Fibroblast of skin of left quadriceps (primary cell): ENCODE measurements around the gene LRGUK.
"Not testable (repeated sequence)": the region's sequence is repeated elsewhere in the genome, so short reads cannot be mapped to it uniquely, and the experiment has no call there.

Experiments used
- DNase-seq, 2 experiments: peaks; one replicate each; pipeline ENCODE4 v3.0.0-alpha.2; 2013; ENCODE audit warnings: low read depth in 2 of 2

The LRGUK gene

GRCh38 chr7:134186027-134186426, 58.9 kb downstream of the LRGUK start:
- peak; percentile 7 to 11 for DNase-seq

GRCh38 chr7:134186801-134187200, 59.7 kb downstream of the LRGUK start:
- DNase-seq: no peak

DNA sequence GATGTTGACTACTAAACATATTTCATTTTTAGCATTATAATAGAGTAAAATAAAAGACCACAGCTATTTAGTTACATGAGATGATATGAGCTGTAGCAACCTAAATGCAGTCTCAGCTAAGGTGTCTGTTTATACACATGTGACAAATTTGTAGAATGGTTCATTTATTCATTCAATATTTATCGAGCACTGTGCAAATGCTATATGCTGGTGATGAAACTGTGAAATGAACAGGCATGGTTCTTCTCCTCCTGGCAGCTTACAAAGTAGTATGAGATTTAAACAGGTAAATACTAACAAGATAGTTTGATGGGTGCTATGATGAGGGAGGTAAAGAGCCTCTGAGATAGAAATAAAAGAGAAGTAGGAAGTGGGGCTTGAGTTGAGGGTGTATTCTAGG, 60.8 kb downstream of the LRGUK start:
- DNase-seq: no peak

DNA sequence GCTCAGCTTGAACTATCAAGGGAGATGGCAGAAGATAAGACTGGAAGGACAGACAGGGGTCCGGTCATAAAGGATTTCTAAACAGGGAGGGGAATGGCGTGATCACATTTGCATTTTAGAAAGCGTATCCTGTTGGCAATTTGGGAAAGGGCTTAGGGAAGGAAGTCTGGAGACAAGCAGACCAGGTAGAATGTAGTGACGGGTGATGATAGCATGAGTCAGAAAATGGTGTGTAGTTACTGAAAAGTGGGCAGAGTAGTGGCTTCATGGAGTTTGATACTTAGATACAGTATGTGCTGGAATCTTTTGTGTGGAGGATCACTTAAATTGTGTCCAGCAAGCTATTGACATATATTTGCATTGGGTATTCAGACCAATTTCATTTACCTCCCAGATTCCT, 61.2 kb downstream of the LRGUK start:
- DNase-seq: no peak

GRCh38 chr7:134189559-134189958, 62.4 kb downstream of the LRGUK start:
- DNase-seq: no peak

- no peak for DNase-seq
Measured at GRCh38 chr7:134191876-134192275, 64.7 kb downstream of the LRGUK start.

- DNase-seq: no peak
Measured at GRCh38 chr7:134193240-134193639, 66.1 kb downstream of the LRGUK start.

GRCh38 chr7:134195252-134195651, 68.1 kb downstream of the LRGUK start:
- no peak for DNase-seq

- DNase-seq: no peak
Measured at GRCh38 chr7:134196439-134196838, 69.3 kb downstream of the LRGUK start.

DNA sequence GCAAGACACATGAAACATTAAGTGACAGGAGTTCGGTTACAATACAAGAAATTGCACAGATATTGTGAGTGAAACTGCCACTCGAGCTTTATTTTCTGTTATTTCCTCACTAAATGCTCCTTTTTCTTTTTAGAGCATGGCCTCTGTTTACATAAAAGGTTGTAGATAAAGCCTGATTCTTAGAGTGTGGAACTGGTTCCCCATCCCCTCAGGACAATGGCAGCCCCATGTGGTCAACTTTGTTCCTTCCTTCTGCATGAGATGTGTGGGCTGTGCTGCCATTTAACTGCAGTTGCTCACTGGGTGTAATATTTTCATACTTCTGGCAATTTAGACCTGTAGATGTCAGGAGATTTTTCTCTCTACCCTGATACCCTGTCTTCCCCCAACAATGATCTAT, 70.2 kb downstream of the LRGUK start:
- no peak for DNase-seq

DNA sequence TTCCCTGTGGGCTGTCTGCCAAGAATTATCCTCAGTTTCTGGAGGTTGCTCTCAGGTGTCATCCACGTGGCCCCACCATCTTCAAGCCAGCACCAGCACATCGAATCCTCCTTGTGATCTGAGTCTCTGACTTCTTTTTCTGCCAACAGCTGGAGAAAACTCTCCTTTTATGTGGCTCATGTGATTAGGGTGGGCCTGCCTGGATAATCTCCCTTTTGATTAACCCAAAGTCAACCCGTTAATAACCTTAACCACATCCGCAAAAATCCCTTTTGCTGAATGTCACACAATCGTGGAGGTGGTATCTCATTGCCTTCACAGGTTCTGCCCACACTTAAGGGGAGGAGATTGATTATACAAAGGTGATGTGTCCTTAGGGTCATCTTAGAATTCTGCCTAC, 73.8 kb downstream of the LRGUK start:
- no peak for DNase-seq

- DNase-seq: no peak
Measured at GRCh38 chr7:134201569-134202261, 74.6 kb downstream of the LRGUK start.

DNA sequence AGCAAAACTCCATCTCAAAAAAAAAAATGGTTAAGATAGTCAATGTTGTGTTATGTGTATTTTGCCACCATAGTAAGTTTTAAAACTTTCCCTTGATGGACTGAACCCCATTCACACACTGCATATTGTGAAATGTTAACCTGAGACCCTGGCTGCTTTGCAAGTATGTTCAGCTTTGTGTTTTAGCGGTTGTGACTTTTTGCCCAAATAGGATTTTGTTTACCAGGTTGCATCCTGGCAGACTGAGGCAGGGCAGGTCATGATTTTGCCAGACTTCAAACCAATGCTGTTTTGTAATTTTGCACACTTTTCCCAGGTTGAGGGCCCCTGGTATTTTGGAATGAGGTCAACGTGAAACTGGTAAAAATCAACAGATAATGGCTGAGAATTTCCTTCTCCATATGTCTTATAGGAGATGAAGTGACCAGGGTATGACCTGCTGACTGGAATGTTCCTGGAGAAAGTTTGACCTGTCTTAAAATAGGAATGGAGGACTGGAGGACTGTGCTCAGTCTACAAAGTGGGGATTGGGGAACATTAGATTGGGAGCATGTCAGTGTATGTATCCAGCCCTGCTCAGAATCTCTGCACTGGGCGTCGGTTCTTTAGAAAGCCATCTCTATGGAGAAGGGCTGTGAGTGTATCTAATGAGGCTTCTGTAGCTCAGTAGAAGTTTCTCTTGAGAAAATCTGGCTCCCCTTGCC, 76.2 kb downstream of the LRGUK start:
- no peak for DNase-seq

- DNase-seq: no peak
Measured at GRCh38 chr7:134209322-134210015, 82.3 kb downstream of the LRGUK start.

GRCh38 chr7:134210227-134210626, 83.1 kb downstream of the LRGUK start:
- DNase-seq: no peak

- no peak for DNase-seq
Measured at GRCh38 chr7:134210976-134211663, 84.0 kb downstream of the LRGUK start.

DNA sequence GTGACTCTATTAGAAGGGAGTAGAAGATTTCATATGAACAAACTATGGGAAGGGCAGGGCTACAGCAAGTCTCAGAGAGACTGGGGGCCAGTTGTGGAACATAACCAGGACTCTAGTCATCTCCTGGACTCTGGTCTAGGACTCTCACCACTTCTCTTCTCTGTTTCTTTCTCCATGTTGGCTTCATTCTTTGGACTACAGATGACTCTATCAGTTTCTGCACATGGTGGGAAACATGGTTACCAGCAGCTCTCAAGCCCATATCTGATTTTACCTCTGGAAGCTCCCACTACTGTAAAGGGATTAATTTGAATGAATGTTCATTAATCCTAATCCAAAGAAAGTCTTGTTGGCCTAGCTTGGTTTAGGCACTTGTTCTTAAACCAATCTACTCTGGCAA, 84.7 kb downstream of the LRGUK start:
- DNase-seq: no peak

DNA sequence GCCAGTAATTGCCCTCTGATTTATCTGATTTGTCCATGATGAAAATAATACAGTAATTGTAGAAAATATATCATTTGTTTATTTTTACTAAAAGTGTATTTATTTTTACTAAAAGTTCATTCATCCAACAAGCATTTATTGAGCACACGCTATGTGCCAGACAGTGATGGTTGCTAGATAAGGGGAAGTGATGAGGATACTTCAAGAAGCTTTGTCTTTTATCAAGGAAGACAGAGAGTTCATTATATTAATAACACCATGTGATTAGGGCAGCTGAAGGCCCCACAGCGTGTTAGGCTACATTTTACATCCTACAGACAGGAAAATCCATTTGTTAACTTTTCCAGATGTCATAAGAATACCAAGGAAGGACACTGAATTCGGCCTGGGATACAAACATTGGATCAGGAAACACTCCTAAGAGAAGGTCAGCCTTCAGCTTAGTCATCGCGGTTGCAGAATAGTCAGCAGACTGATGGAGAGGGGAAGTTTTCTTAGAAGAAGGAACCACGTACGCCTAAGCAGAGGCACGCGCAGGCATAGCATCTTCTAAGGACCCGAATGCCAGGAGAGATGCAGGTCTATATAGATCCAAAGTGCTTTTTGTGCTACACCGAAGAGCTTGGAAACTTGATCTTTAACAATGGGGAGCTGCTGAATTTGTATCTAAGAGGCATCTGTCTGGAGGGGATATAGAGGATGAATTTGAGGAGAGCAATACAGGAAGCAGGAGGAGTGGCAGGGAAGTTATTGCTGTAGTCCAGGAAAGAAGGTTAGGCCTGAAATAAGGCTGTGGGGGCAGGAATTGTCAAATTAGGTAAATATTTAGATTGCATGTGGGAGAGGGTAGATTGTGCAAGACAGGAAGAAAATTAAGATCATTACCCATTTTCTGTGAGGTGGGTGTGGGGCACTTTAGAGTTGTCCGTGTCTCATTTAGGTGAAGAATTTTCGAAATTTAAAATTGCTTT, 85.7 kb downstream of the LRGUK start:
- DNase-seq: no peak

DNA sequence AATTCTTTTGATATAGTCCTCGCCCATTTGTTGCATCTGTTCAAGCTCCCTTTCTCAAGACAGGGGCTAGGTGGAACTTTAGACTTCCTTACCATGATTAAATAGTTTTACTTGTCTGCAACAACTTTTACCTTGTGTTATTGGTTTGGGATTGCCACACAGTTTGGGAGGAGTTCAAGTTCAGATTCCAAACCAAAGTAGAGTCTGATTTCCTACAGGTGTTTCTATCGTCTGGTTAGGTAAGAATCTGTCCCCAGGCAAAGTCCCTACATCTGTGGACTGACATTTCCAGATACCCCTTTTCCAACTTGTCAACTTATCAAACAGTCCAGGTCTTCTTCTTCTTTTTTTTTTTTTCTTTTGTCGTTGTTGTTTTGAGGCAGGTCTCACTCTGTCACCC, 93.1 kb downstream of the LRGUK start:
- DNase-seq: no peak

DNA sequence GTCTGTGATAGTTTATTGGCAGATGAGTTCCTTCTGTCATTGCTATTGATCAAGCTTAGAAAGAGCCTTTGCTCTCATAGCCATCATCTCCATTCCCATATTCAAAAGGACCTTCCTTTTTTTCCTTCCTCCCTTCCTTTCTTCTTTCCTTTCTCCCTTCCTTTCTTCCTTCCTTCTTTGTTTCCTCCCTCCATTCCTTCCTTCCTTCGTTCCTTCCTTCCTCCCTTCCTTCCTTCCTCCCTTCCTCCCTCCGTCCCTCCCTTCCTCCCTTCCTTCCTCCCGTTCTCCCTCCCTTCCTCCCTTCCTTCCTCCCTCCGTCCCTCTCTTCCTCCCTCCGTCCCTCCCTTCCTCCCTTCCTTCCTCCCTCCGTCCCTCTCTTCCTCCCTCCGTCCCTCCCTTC, 104.2 kb downstream of the LRGUK start:
- not testable (repeated sequence) for DNase-seq

DNA sequence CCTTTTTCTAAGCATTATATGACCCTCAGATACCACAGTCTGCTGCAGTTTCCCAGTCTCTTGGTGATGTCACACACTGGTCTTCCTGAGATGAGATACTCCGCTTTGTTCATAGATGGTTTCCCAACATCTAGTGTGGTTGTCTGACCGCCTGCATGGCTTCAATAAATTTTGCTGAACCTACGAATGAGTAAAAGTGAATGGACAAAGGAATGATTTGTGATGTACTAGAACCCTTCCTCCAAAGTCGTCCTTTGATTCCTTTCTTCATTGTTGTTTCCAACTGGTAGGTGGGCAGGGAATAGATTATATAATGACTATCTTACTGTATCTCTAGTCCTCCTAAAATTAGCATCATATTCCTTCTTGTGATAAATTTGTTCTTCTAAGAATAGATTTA, 107.1 kb downstream of the LRGUK start:
- no peak for DNase-seq
